Inflammatory macrophage treated with lipopolysaccharide for 4 hours (primary cell): Measurements from ENCODE around the gene NOL9.

ENCODE experiments used
- DNase-seq: peaks from one replicate; pipeline ENCODE4 v3.0.0-alpha.2; 2020

NOL9 gene

DNA sequence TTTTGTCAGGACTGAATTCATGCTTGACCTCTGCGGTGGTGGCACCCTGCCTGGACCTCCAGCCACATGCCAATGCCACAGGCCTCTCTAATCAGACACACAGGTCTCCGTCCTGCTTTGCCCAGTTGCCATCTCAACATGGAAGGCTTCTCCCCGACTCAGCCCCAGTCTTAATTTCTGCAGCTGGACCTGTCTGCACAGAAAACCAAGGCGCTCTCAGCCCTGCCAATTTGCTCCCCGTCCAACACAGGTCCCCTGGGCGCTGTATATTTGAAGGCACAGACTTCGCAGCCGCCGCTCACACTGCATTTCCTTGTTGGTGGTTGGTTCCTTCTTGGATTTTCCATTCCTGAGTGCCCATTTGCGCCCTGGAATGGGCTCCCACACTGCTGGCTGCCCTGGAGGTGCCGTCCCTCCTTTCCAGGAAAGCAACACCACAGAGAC, 34.8 kb downstream of the NOL9 start:
- DNase-seq = no peak

- DNase-seq = no peak
These were observed 36.9 kb downstream of the NOL9 start for GRCh38 chr1:6517435-6517851.

DNA sequence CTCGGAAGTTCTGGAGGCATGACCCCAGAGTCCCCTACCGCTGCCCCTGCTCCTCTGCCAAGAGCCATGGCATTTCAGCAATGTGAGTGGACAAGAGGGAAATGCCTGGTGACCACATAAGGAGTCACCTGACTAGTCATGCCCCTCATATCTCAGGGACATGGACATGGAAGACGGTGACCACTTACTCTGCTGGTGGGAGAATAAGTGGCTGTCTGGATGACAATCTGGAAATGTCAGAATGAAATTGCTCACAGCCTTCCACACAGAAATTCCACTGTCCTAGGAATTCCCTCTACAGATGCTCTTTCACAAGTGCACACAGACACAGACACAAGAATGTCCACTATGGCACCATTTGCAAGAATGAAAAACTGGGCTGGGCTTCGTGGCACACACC, 38.5 kb downstream of the NOL9 start:
- no peak for DNase-seq

DNA sequence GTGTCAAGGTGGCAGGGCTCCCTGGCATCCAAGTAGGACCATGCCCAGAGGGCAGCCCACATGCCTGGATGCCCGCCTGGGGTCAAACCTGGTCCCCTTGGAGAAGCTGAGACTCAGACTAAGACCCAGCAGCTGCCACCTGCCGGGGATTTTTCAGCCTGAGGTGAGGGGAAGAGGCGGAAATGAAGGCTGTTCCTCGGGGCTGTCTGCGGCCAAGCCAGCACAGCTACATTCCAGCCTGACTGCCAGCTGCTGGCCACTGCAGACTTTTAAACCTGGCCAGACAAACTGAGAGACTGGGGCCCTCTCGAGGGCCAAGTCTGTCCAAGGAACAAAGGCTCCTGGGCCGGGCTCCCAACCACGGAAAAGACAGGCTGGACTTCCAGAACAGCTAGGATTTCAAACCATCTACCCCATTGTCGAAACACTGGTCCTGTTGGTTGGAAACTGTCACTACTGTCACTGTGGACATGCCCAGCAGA, 41.0 kb downstream of the NOL9 start:
- no peak for DNase-seq

DNA sequence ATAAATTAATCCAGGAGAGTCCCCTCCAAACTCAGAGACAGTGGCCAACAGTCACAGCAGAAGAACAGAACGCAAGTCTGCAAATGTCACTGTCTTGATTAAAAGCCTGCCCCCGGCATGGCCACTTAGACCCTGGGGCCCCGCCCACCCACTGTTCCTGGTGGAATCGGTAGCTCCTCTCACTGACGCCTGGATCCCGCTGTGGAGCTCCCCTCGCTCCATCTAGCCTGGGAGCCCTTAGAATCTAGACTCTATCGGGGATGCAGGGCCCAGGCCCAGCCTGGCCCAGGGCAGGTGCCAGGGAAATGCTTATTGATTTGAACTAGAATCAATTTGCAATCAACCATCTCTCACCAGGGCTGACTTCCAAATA, 41.4 kb downstream of the NOL9 start:
- no peak for DNase-seq

DNA sequence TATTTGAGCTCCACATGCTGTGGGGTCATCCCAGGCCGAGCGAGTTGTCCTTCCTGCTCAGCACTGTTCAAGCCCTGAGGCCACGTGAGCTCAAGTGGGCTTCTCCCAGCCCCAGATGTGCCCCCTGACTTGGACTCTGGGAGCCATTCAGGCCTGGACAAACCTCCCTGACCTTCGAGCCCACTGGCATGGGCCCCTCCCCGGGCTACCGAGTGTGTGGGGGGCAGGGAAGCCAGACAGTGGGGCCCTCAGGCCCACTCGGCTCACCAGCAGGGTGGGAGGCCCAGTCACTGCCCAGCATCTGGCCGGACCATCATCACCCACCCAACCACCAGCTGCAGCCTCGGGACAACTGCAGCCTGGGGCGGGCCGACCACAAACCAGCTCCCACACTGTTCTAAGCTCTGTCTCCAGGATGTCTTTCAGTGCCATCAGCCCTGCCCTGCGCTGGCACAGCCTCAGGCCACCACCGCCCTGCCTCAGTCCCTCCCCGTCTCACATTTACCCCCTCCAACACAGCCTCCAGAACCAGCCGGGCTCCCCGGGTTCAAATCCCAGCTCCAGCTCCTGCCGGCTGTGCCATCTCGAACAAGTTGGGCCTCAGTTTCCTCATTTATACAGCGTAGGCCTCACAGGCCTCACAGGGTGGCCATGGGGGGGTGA, 41.9 kb downstream of the NOL9 start:
- no peak for DNase-seq

- no peak for DNase-seq
These were observed 42.6 kb downstream of the NOL9 start for GRCh38 chr1:6511561-6512244.

DNA sequence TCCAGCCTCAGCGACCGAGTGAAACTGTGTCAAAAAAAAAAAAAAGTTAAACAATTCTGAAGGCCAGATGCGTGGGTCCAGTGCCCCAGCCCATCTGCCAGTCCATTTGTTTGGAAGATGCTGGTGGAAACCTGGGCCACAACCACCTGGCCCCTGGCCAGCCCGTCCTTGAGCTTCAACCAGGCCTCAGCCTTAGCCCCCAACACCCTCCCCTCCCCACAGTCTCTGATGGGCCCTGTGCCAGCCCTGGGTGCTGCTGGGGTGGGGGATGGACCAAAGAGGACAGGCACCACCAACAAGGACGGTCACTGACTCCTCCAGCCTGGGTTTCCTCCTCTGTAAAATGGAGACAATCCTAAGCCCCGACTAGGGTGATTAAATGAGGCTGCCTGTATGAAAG, 43.3 kb downstream of the NOL9 start:
- no peak for DNase-seq

DNA sequence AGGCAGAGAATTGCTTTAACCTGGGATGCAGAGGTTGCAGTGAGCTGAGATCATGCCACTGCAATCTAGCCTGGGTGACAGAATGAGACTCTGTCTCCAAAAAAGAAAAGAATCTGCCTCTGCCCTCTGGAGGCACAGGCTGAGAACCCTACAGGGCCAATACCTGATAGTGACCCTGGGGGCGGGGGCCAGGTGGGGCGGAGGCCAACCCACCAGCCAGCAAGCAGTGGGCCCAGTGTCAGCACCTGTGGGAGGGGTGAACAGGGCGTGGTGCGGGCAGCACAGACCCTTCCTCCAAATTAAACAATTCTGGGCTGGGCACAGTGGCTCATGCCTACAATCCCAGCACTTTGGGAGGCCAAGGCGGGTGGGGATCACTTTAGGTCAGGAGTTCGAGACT, 43.8 kb downstream of the NOL9 start:
- no peak for DNase-seq

GRCh38 chr1:6509919-6510291, 44.4 kb downstream of the NOL9 start:
- peak; percentile 78 for DNase-seq

GRCh38 chr1:6509220-6509918, 44.9 kb downstream of the NOL9 start:
- peak; percentile 22 for DNase-seq

- DNase-seq = no peak
These were observed 45.5 kb downstream of the NOL9 start for GRCh38 chr1:6508816-6509189.

- DNase-seq = no peak
These were observed 46.0 kb downstream of the NOL9 start for GRCh38 chr1:6508154-6508815.

DNA sequence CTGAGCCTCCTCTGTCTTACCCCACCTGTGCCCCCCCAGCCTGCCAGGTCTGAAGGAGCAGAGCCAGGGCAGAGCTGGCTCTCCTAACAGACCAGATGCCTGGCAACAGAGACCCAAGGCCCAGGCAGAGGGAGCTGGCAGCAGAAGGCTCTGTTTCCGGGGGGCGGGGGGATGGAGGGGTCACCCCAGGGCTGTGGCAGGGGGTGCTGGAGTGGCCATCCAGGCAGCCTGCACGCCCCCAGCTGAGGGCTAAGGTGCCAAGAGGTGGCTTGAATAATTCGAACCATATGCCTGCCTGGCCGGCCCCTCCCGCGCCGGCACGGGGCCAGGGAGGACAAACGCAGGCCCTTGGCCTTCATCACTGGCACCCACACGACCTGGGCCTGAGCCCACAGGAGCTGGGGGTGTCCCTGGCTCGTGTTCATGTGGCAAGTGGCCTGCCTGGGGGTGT, 46.8 kb downstream of the NOL9 start:
- no peak for DNase-seq

GRCh38 chr1:6507037-6507428, 47.3 kb downstream of the NOL9 start:
- DNase-seq = peak; percentile 68

- DNase-seq = no peak
These were observed 47.9 kb downstream of the NOL9 start for GRCh38 chr1:6506210-6507036.

DNA sequence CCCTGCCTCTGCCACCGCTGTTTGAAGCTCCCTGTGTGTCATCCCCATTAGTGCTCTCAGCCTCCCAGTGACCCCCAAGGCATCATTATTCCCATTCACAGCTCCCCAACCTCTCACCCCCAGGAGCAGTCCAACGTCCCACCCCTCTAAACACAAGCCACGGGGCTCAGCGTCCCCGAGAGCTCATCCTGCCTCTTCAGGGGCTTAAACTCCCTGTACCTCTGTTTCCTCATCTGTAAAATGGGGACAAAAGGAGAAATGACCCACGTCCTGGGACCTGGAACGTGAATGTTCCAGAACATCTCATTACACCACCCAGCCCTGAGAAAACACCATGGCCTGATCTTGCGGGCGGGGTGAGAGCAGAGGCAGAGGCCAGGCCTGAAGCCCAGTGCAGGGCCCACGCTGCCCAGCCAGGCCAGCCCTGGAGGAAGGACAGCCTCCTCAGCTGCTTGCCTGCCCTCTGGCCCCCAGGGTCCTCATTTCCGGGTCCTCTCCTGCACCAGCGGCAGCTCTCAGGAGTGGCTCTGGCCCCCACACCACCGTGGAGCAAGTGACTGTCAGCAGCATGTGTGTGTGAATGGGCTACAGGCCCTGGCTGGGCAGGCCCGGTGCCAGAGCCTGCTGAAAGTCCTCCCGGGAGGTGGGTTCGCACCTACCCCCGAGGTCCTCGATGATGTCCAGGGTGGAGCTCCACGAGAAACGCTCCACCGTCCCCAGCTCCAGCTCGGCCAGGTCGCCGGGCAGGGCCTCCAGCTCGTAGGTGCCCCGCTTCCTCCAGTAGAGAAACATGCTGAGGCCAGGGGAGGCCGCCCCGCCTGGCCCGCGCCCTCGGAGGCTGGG, 48.7 kb downstream of the NOL9 start:
- DNase-seq = no peak

DNA sequence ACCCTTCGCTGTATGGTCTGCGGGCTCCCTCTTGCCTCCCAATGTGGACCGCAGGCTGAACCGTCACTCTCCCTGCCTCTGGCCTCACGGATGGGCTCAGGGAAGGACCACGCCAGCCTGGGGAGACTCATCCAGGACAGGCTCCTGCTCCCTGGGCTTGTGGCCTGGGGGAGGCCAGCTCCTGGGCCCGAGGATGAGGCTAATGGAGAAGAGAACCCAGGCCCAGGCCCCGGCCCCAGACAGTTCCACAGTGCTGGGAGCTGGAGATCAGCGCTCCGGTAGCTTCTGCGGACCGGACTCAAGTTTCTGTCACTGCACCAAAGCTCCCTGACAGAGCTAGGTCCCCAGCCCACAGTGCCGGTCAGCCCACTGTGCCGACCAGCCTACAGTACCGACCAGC, 49.4 kb downstream of the NOL9 start:
- no peak for DNase-seq

DNA sequence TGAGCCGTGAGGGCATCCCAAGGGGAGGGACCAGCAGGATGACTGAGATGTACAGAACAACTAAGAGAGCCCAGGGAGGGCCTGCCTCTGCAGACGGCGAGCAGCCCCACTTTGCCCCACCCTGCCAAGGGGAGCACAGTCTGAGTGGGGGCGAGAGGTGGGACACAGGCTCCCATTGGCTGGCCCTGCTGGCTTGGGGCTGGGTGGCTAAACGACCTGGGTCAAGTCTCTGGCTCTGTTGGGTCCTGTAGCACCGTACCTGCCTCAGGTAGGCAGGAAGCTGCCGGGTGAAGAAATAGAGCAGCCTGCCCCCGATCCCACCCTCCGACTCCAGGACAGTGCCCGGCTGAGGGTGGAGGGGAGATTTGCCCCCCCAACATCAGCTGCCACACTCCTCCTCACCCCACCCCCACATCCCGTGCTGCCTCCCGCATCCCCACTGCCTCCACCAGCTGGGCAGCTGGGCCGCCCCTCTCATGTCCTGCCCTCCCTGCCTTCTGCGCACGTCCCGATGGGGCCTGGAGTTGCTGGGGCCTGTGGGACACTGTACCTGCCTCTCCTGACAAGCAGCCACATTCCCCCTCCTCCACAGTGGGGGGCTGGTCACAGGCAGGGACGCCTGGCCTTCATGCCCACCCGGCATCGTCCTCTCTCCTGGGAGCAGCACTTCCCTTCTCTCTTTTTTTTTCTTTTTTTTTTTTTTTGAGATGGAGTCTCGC, 50.3 kb downstream of the NOL9 start:
- no peak for DNase-seq

DNA sequence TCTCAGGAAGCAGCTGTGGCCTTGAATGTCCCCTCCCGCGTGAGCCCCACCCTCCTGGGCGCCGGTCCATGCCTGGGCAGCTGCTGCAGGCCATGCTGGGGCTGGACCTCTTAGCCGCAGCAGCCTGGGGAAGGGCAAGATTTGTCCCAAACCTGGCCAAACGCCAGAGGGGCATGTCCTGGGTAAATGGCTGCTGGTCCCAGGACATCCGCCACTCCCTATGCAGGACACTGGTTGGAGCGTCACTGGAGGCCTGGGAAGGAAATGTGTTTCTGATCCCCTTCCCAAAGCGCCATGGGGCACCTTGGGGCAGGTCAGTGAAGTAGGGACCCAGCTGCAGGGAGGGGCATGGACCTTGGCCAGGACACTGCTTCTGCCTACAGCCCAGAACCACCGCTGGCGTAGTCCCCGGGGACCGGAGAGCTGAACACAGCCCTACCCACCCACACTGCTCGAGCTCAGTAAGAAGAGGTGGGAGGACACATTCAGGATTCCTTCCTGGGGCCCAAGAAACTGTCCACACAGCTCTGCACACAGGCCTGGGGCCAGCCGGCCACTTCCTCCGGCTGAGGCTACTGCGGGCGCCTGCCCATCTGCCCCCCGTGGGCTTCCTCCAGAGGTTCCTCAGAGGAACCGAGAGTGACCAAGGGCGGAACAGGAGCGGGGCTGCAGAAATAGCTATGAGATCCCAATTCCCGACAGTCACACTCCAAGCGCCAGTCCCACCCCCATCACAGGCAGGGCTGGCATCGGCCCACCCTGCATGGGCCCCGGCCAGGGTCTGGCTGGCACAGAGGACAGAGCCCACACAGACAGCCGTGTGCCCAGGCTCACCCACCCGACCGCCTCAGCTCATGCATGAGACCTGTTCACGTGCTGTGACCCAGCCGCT, 52.1 kb downstream of the NOL9 start:
- DNase-seq = peak; percentile 68
